Measurements from ENCODE around the gene ATP5F1B. TPM values are rescaled to one million over a fixed set of nuclear protein-coding genes. Genes with fewer than 3 reads are reported as not detected.
A peak's percentile ranks its signal among the peaks of the same experiment; 100 is the strongest.

The ATP5F1B gene
- total and polyA plus RNA-seq, 9 of the 15 experiments (the other 6 are each of a cell fraction or from before 2014, with no cell fraction given) = 908 to 3,125 (median 1,482) TPM

DNA sequence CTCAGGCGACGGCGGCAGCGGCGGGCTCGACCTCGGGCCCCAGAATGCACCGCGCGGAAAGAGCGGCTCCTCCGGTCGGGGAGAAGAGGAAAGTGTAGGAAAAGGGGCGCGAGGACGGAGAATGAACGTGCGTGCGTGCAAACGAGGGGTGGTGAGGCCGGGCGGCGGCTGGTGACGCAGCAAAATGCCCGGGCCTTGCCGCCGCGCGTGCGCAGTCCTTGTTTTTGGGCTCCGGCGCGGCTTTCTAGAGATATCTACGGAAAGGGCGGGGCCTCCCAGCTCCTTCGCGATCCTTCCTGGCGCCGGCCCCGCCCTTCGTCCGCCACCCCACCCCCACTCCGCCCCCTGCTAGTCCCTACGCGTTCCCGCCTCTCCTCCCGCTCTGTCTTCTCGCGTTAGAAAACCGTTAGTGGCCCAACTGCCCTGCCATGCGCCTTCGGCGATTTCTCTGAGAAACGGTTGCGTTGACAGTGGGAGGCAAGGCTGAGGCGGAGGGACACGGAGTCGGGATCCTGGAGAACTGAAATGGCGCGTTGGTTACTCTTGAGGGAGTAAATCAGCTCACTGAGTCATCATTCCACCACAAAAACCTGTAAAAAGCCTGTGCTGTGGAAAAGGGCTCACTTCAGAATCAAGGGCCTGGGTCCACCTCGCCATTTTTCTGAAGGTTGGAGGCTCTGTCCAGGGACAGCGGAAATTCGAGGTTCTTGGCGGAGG, 42.5 kb upstream of the ATP5F1B start, which contains the start of gene PTGES3 (continued):
- TF ChIP-seq ZNF707 (CRISPR knock-in tag; conservative IDR thresholded peaks at IDR 0.05) (no peak), ZBTB17 (CRISPR knock-in tag; IDR thresholded peaks at IDR 0.05) (no peak; the same call in 1 of the 2 replicates), NFE2 (IDR thresholded peaks at IDR 0.05; ENCODE audit: low read depth) (peak; percentile 98), ZNF253 (CRISPR knock-in tag; conservative IDR thresholded peaks at IDR 0.05) (no peak), E2F6 (IDR thresholded peaks at IDR 0.05; ENCODE audit: borderline replicate concordance in 1 of 2, extremely low read depth in 1 of 2, insufficient read depth in 1 of 2, insufficient read length in 1 of 2, low read depth in 1 of 2, low read length in 1 of 2, poor library complexity in 1 of 2, severe bottlenecking in 1 of 2) (peak; percentile 85 to 91), MLLT1 (IDR thresholded peaks at IDR 0.05) (peak in 1 of 2 experiments; percentile 52; a peak in 2 of 4 replicates), CREB1 (IDR thresholded peaks at IDR 0.05) (peak; percentile 96), CREB1 (CRISPR knock-in tag; IDR thresholded peaks at IDR 0.05) (peak; percentile 93), ZNF445 (CRISPR knock-in tag; IDR thresholded peaks at IDR 0.05; ENCODE audit: low read depth) (no peak), USF2 (CRISPR knock-in tag; IDR thresholded peaks at IDR 0.05) (no peak), ZNF3 (CRISPR knock-in tag; IDR thresholded peaks at IDR 0.05) (0 out of 2 replicates have a peak, but pooled peaks have one; percentile 41), DACH1 (IDR thresholded peaks at IDR 0.05; ENCODE audit: partially characterized antibody) (no peak), HES1 (IDR thresholded peaks at IDR 0.05; ENCODE audit: low read depth) (0 out of 2 replicates have a peak, but pooled peaks have one; percentile 22), HDAC1 (IDR thresholded peaks at IDR 0.05) (peak; percentile 43 to 62; a peak in 2 of 4 replicates), CBFB (CRISPR knock-in tag; IDR thresholded peaks at IDR 0.05) (no peak)
- TF ChIP-seq, protein P1, sequence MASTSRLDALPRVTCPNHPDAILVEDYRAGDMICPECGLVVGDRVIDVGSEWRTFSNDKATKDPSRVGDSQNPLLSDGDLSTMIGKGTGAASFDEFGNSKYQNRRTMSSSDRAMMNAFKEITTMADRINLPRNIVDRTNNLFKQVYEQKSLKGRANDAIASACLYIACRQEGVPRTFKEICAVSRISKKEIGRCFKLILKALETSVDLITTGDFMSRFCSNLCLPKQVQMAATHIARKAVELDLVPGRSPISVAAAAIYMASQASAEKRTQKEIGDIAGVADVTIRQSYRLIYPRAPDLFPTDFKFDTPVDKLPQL (IDR thresholded peaks at IDR 0.05; ENCODE audit: extremely low read depth, insufficient read length) = peak; percentile 87
- TF ChIP-seq, protein P2, sequence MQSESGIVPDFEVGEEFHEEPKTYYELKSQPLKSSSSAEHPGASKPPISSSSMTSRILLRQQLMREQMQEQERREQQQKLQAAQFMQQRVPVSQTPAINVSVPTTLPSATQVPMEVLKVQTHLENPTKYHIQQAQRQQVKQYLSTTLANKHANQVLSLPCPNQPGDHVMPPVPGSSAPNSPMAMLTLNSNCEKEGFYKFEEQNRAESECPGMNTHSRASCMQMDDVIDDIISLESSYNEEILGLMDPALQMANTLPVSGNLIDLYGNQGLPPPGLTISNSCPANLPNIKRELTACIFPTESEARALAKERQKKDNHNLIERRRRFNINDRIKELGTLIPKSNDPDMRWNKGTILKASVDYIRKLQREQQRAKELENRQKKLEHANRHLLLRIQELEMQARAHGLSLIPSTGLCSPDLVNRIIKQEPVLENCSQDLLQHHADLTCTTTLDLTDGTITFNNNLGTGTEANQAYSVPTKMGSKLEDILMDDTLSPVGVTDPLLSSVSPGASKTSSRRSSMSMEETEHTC (IDR thresholded peaks at IDR 0.05) = no peak
